Head of caudate nucleus (tissue), 42 donors: Measurements from ENCODE around the gene CST9.
"Not testable (repeated sequence)": the region's sequence is repeated elsewhere in the genome, so short reads cannot be mapped to it uniquely, and the experiment has no call there.

Source experiments
- DNase-seq, 42 donors: peaks; one replicate each; pipeline versions ENCODE4 v3.0.0 to v3.0.0-alpha.2; 2020 to 2021; ENCODE audit warnings: mixed read lengths in 7 of 42
- intact Hi-C: fragments of 100-400 bp; cut with DNase I; formaldehyde crosslinking; loops from one replicate; pipeline ENCODE4 v1.15.0; 2022

Gene CST9

GRCh38 chr20:23602241-23602640 lies 3.5 kb downstream of the CST9 start:
- DNase-seq: no peak
- intact Hi-C loops: no loop called here

DNA sequence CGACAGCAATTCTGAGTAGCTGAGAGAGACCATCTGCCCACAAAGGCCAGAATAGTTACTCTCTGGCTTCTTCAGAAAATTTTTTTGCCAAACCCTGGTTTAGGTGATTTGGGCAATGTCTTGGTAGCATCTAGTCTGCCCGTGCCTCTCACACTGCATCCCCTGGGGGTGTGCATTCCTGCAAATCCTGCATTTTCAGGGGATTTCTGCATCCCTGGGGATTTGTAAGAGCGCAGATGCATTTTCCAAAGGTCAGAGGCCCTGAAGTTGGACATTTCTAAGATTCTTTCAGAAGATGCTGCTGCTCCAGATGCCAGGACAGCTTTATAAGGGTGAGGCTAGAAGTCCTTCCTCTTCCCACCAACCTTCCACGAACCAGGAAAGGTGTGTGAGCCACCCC lies 4.0 kb downstream of the CST9 start:
- intact Hi-C loops: no loop called here
- peak in 1 of 42 donors; percentile 9 for DNase-seq

DNA sequence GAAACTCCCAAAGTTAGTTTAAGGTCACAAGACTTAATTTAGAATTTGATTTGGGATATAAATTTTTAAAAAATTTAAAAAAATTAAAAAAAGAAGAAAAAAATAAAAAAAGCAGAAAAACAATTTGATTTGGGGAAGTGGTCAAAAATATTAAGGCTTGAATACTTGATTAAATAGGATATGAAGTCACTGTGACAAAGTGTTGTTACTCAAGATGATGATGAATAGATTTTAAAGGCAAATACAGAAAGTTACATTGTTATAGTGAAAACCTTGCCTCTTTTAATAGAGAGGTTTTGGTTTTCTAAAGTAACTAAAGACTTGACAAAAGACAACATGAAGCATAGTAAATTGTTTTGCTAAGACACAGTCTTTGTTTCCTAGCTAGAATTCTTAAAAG lies 7.2 kb downstream of the CST9 start:
- DNase-seq: no peak
- intact Hi-C loops: no loop called here

GRCh38 chr20:23596579-23597250 lies 9.0 kb downstream of the CST9 start:
- intact Hi-C loops: no loop called here

DNA sequence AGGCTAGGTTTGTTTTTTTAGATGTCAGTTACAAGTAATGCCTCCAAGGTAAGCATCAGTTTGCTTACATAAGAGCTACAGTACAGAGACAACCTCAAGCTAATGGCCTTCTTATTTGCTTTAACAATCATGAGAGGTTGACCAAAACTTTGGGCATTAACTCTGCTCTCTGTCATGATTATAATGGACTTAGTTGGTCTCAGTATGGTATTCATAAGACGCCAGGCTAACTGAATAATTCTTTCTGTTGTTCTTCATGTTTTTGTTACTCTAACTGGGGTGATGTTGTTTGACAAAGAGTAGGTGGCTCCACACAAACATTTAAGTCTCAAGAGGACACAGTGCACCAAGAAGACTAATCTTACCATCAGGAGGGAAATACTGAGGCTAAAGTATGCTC lies 9.8 kb downstream of the CST9 start:
- intact Hi-C loops: no loop called here
- DNase-seq: no peak

More at GRCh38 chr20:23596579-23597250, 9.0 kb downstream of the CST9 start:
- DNase-seq: no peak

GRCh38 chr20:23588434-23589403 lies 17.0 kb downstream of the CST9 start:
- intact Hi-C loops: no loop called here

DNA sequence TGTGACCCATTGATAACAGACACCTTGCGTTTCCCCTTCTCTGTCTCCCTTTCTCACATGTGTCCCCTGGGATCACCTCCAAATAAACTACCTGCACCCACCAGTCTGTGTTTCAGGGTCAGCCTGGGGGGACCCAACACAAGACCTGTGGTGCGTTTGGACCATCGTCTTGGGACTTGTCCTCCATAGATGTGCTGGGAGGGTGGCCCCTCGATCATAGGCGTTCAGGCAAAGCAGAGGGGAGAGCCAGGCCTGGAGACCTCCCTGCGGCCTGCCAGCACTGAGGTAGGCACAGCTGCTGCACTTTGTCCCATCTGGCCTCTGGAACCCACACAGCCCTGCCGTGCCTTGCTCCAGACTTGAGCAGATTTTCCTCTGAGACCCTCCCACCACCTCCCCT lies 18.1 kb downstream of the CST9 start:
- peak in 2 of 42 donors; percentile 23 to 34 for DNase-seq

More at GRCh38 chr20:23588434-23589403, 17.0 kb downstream of the CST9 start:
- DNase-seq: peak in 1 of 42 donors; percentile 25

DNA sequence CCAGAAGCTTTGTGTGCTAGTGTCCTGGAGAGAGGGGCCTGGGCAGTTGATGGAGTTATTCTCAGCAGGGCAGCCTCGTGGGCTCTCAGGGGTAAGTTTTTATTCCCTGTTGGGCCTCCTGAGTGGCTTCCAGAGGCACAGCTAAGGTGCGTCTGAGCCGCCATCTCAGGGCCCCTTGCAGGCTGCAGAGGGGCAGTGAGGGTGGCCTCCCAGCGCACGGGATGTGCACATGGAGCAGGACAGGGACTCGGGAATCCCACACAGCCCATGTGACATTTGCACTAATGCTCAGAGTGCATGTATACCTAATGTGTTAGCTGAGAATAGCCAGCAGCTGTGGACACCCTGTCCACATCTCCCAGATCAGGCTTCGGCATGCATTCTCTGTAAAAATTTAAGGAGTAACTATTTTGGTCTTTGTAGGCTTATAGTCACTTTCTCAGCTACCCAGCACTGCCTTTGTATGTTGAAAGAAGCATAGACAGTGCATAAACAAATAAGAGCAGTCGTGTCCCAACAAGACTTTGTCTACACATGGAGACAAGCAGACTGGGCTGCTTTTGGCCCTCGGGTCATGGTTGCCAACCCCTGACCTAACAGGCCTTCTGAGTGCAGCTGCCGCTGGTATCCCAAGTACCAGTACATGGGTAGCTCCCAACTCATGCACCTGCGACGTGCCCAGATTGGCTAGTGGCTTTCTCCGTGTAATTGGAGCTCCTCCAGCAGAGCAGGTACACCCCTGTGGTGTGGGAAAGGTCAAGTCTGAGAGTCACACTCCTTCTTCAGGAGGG lies 18.8 kb downstream of the CST9 start:
- DNase-seq: peak in 1 of 42 donors; percentile 33
- intact Hi-C loops: no loop called here

More for the DNA sequence above, 18.1 kb downstream of the CST9 start:
- intact Hi-C loops: no loop called here

DNA sequence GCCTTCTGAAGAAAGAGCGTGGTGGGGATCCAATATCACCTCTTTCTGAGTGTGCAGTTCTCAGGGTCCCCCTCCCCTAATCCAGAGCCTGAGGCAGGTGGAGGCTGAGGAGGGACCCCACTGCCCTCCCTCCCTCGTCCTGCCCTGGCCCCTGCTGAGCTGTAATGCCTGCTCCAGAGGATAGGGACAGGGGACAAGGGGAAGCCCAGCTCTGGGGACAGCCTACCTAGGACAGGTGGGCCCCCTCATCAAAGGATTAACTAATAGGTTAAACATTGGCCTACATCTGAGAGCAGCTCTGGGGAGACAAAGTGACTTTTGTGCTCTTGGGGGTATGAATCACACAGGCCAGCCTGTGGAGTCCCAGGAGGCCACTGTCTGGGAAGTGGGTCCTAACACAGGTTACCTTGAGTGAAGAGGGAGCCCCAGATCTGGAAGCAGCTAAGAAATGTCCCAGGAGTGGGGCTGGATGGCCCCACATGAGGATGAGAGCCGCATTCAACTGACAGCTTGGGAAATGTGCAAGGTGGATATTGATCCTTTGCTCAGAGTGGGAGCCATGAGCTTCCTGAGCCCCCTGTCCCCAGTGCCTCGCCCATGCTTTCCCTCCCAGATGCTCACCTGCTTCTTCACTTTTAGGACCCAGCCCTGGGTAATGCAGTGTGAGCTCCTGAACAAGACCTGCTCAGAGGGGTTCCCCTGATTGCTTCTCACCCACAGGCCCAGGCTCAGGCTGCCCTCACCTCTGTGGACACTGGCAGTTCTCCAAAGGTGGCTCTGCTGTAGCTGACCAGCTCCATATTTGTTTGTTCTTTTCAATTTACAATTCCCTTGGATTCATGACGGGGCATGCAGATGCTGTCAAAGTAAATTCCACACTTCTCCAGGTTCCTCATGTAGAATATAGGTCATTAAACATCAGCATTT lies 19.6 kb downstream of the CST9 start:
- intact Hi-C loops: no loop called here
- DNase-seq: peak in 1 of 42 donors; percentile 13

DNA sequence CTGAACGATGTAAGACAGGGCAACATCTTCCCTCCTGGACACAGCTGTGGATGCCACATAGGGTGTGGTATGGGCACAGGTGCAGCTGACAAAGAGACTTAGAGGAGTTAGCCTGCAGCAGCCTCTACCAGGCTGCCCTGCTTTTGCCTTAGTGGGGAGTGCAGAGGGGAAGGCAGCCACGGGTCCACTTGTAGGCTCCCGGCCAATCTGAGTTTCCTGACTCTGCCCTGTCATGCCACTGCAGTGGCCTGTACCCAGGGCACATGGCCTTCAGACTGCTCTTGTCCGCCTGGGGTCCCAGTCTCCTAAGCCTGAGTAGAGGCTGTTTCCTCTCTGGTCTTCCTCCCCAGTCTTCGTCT lies 20.3 kb downstream of the CST9 start:
- intact Hi-C loops: no loop called here
- DNase-seq: no peak

GRCh38 chr20:23584434-23585199 lies 21.1 kb downstream of the CST9 start:
- intact Hi-C loops: no loop called here
- no peak for DNase-seq

- DNase-seq: no peak
- intact Hi-C loops: no loop called here
Measured at GRCh38 chr20:23583526-23583925, 22.2 kb downstream of the CST9 start.

- DNase-seq: no peak
- intact Hi-C loops: no loop called here
Measured at GRCh38 chr20:23582293-23582692, 23.4 kb downstream of the CST9 start.

DNA sequence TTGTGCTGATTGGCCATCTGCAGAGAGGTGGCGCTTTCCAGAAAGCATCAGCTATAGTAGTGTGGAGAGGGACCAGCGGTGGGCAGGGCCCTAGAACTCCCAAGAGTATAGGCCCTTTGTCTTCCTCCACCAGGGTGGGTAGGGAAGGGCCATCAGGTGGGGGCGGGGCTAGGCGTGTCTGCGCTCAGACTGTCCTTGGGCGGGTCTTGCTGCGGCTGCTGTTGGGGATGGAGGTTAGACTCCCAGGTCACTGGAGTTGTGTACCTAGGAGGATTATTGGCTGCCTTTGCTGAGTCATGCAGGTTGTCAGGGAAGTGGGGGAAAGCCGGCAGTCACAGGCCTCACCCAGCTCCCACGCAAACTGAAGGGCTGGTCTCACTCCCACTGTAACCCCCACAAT lies 23.9 kb downstream of the CST9 start:
- DNase-seq, intact Hi-C loops: not testable (repeated sequence)

- intact Hi-C loops: no loop called here
- DNase-seq: no peak
Measured at GRCh38 chr20:23574977-23575376, 30.7 kb downstream of the CST9 start.

- no peak for DNase-seq
- intact Hi-C loops: no loop called here
Measured at GRCh38 chr20:23570178-23570760, 35.4 kb downstream of the CST9 start.

- intact Hi-C loops: no loop called here
- DNase-seq: no peak
Measured at GRCh38 chr20:23569570-23569969, 36.1 kb downstream of the CST9 start.
